Fibroblast of lung (primary cell): ENCODE data around the gene ALKBH4. TPM values are rescaled to one million over a fixed set of nuclear protein-coding genes. Genes with fewer than 3 reads are reported as not detected.

Source experiments
- DNase-seq, 2 donors: peaks; one replicate each; pipeline versions ENCODE4 v3.0.0 to v3.0.0-alpha.2; 2010; ENCODE audit warnings: low read depth in 2 of 2
- H2AFZ ChIP-seq: 2 replicates; pipeline ENCODE4 v1.5.1; 2012; ENCODE audit warnings: low read length, control low read depth, inconsistent platforms
- H3K27ac ChIP-seq: 2 replicates; pipeline ENCODE4 v1.5.1; 2011; ENCODE audit warnings: low read length, control low read depth; ENCODE audit not compliant: insufficient read depth
- H3K27me3 ChIP-seq: 2 replicates; pipeline ENCODE4 v1.5.1; 2011; ENCODE audit warnings: mild to moderate bottlenecking, low read length; ENCODE audit not compliant: control insufficient read depth, insufficient read depth
- H3K36me3 ChIP-seq: 2 replicates; pipeline ENCODE4 v1.5.1; 2011; ENCODE audit warnings: low read length; ENCODE audit not compliant: control insufficient read depth, insufficient read depth
- H3K4me1 ChIP-seq: 2 replicates; pipeline ENCODE4 v1.5.1; 2011; ENCODE audit warnings: low read length; ENCODE audit not compliant: control insufficient read depth, insufficient read depth; ENCODE audit errors: extremely low read depth
- H3K4me2 ChIP-seq: 2 replicates; pipeline ENCODE4 v1.5.1; 2011; ENCODE audit warnings: low read length, control low read depth; ENCODE audit not compliant: insufficient read depth; ENCODE audit errors: extremely low read depth
- H3K4me3 ChIP-seq, 4 experiments: fragments of 200-600 bp in 1 of 4; sonication (generic) in 1 of 4; replicated peaks in 1 of 4; 2 replicates each; pipeline ENCODE4 v1.5.1; 2011 to 2016; ENCODE audit warnings: low read length in 4 of 4, low read depth in 3 of 4, mild to moderate bottlenecking in 3 of 4, control low read depth in 2 of 4, inconsistent platforms in 1 of 4, mixed read lengths in 1 of 4; ENCODE audit not compliant: insufficient read depth in 1 of 4; ENCODE audit errors: control extremely low read depth in 1 of 4
- H3K79me2 ChIP-seq: 2 replicates; pipeline ENCODE4 v1.5.1; 2012; ENCODE audit warnings: mild to moderate bottlenecking, low read length, inconsistent platforms; ENCODE audit not compliant: control insufficient read depth, insufficient read depth
- H3K9ac ChIP-seq: 2 replicates; pipeline ENCODE4 v1.5.1; 2011; ENCODE audit warnings: mild to moderate bottlenecking, low read length, control low read depth; ENCODE audit not compliant: insufficient read depth
- H3K9me3 ChIP-seq: 2 replicates; pipeline ENCODE4 v1.5.1; 2012; ENCODE audit warnings: low read depth, low read length; ENCODE audit not compliant: control insufficient read depth, insufficient read depth
- H4K20me1 ChIP-seq: 2 replicates; pipeline ENCODE4 v1.5.1; 2011; ENCODE audit warnings: low read length; ENCODE audit not compliant: control insufficient read depth, insufficient read depth; ENCODE audit errors: extremely low read depth
- CTCF ChIP-seq, 2 donors: IDR thresholded peaks in 1 of 2; conservative IDR thresholded peaks in 1 of 2; 1 replicate in 1 of 2; 2 replicates in 1 of 2; pipeline ENCODE4 v1.5.1; 2011 to 2012; ENCODE audit warnings: low read length in 2 of 2, control low read depth in 1 of 2, inconsistent platforms in 1 of 2, low read depth in 1 of 2, mild to moderate bottlenecking in 1 of 2
- EZH2 ChIP-seq: IDR thresholded peaks from 2 replicates; pipeline ENCODE4 v1.5.1; 2012; ENCODE audit warnings: low read length, control low read depth, mild to moderate bottlenecking; ENCODE audit errors: missing control alignments
- polyA plus RNA-seq, 2 donors: library from polyadenylated mRNA; depleted of rRNA in 1 of 2; stranded (reverse) in 1 of 2; unstranded in 1 of 2; fragments of >200 nt; gene quantifications; 2 replicates each; pipeline ENCODE4 v1.2.1, GENCODE V29; 2011 to 2012; ENCODE audit warnings: missing spikeins in 1 of 2
- total RNA-seq: library from RNA; depleted of rRNA; stranded (reverse); fragments of >200 nt; gene quantifications from 2 replicates; pipeline ENCODE4 v1.2.1, GENCODE V29; 2014

ALKBH4 gene
- total and polyA plus RNA-seq, 2 donors (not counting 1 experiment from before 2014, with no cell fraction given) = 3.7 to 13.2 TPM

GRCh38 chr7:102460467-102460866 lies 4.2 kb downstream of the ALKBH4 start:
- DNase-seq = no peak
- H2AFZ ChIP-seq = no peak overlapping the region

GRCh38 chr7:102459221-102459844 lies 5.3 kb downstream of the ALKBH4 start:
- no peak for DNase-seq
- H3K27me3 ChIP-seq = no peaks in the 10 kb centered on the region
- H3K36me3 ChIP-seq = peaks cover 6% of the 10 kb centered on the region
- peaks cover 4% of the 10 kb centered on the region for H3K4me1 ChIP-seq
- H3K9me3 ChIP-seq = no peaks in the 10 kb centered on the region
- H2AFZ ChIP-seq = no peak overlapping the region
- no peak overlapping the region for H3K4me2 ChIP-seq
- H3K79me2 ChIP-seq = peaks cover 11% of the 10 kb centered on the region
- H3K27ac ChIP-seq = no peak overlapping the region
- H3K4me3 ChIP-seq = no peak overlapping the region
- no peak overlapping the region for H3K9ac ChIP-seq
- no peaks in the 10 kb centered on the region for H4K20me1 ChIP-seq
- TF ChIP-seq EZH2 (no peak), CTCF (conservative IDR thresholded peaks at IDR 0.05 in 1 of 2, IDR thresholded peaks at IDR 0.05 in 1 of 2; ENCODE audit: low read depth in 1 of 2, low read length in 2 of 2) (no peak)

More at GRCh38 chr7:102460467-102460866, 4.2 kb downstream of the ALKBH4 start:
- Histone ChIP-seq H3K27me3 (no peaks in the 10 kb centered on the region), H3K9me3 (no peaks in the 10 kb centered on the region), H3K27ac (no peak overlapping the region), H3K36me3 (peaks cover 6% of the 10 kb centered on the region), H4K20me1 (no peaks in the 10 kb centered on the region), H3K4me1 (peaks cover 4% of the 10 kb centered on the region), H3K79me2 (peaks cover 13% of the 10 kb centered on the region), H3K4me2 (no peak overlapping the region), H3K4me3 (no peak overlapping the region), H3K9ac (no peak overlapping the region)
- no peak for TF ChIP-seq CTCF (conservative IDR thresholded peaks at IDR 0.05 in 1 of 2, IDR thresholded peaks at IDR 0.05 in 1 of 2; ENCODE audit: low read depth in 1 of 2, low read length in 2 of 2)
- TF ChIP-seq EZH2 = no peak

- no peak for TF ChIP-seq CTCF (conservative IDR thresholded peaks at IDR 0.05 in 1 of 2, IDR thresholded peaks at IDR 0.05 in 1 of 2; ENCODE audit: low read depth in 1 of 2, low read length in 2 of 2)
- no peak for TF ChIP-seq EZH2
- no peaks in the 10 kb centered on the region for H3K79me2 ChIP-seq
- no peaks in the 10 kb centered on the region for H4K20me1 ChIP-seq
- no peak overlapping the region for H3K27ac ChIP-seq
- H3K9ac ChIP-seq = no peak overlapping the region
- peaks cover 6% of the 10 kb centered on the region for H3K36me3 ChIP-seq
- H3K27me3 ChIP-seq = no peaks in the 10 kb centered on the region
- no peak overlapping the region for H3K4me2 ChIP-seq
- no peak overlapping the region for H3K4me3 ChIP-seq
- DNase-seq = no peak
- no peaks in the 10 kb centered on the region for H3K9me3 ChIP-seq
- H3K4me1 ChIP-seq = no peaks in the 10 kb centered on the region
- H2AFZ ChIP-seq = no peak overlapping the region
These were observed 7.2 kb downstream of the ALKBH4 start for GRCh38 chr7:102457352-102457924.
